Ishikawa (cell line): ENCODE data around the gene IGF1R.

ENCODE experiments used
- CEBPB ChIP-seq: IDR thresholded peaks from 2 replicates; pipeline ENCODE4 v1.6.1; 2012
- CREB1 ChIP-seq: IDR thresholded peaks from 2 replicates; pipeline ENCODE4 v1.6.1; 2012; ENCODE audit warnings: low read depth
- EGR1 ChIP-seq: IDR thresholded peaks from 2 replicates; pipeline ENCODE4 v1.6.1; 2012
- EP300 ChIP-seq: IDR thresholded peaks from 2 replicates; pipeline ENCODE4 v1.6.1; 2012; ENCODE audit warnings: borderline replicate concordance
- FOXM1 ChIP-seq: IDR thresholded peaks from 2 replicates; pipeline ENCODE4 v1.6.1; 2012; ENCODE audit warnings: low read depth, borderline replicate concordance
- NFIC ChIP-seq: IDR thresholded peaks from 2 replicates; pipeline ENCODE4 v1.6.1; 2012
- RAD21 ChIP-seq: IDR thresholded peaks from 2 replicates; pipeline ENCODE4 v1.6.1; 2012; ENCODE audit warnings: low read depth
- TAF1 ChIP-seq: IDR thresholded peaks from 2 replicates; pipeline ENCODE4 v1.6.1; 2012; ENCODE audit warnings: low read depth, mild to moderate bottlenecking
- TCF12 ChIP-seq: IDR thresholded peaks from 2 replicates; pipeline ENCODE4 v1.6.1; 2012; ENCODE audit warnings: low read depth
- TEAD4 ChIP-seq: IDR thresholded peaks from 2 replicates; pipeline ENCODE4 v1.6.1; 2012
- YY1 ChIP-seq: IDR thresholded peaks from 2 replicates; pipeline ENCODE4 v1.6.1; 2012; ENCODE audit warnings: low read depth
- ZBTB7A ChIP-seq: IDR thresholded peaks from 2 replicates; pipeline ENCODE4 v1.6.1; 2012; ENCODE audit warnings: low read depth
- TF ChIP-seq, protein P1 (sequence below): IDR thresholded peaks from 2 replicates; pipeline ENCODE4 v1.6.1; 2012
- TF ChIP-seq, protein P2 (sequence below): IDR thresholded peaks from 2 replicates; pipeline ENCODE4 v1.6.1; 2012; ENCODE audit warnings: low read depth, mild to moderate bottlenecking
- TF ChIP-seq, protein P3 (sequence below): IDR thresholded peaks from 2 replicates; pipeline ENCODE4 v1.6.1; 2012

IGF1R gene

DNA sequence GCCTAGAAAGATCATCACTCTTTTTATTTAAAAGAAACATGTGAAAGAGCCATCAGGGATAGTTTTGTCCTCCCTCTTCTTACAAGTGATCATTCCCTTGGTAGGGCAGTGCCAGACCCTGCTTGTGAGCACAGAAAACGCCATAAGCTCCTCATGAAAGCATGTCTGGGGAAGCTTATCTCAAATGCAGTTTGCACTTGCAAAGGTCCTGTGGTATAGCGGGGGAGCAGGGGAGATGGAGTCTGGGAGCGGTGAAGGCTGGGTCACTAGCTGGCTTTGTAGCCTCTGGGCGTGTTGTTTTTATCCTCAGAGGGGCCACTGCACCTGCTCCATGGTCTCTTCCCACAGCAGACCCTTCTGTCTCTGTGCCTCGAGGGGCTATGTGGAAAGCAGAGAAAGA is 141.9 kb downstream of the IGF1R start:
- no peak for TF ChIP-seq TAF1
- TF ChIP-seq ZBTB7A, result no peak
- TF ChIP-seq EGR1, result no peak
- TF ChIP-seq, protein P1, sequence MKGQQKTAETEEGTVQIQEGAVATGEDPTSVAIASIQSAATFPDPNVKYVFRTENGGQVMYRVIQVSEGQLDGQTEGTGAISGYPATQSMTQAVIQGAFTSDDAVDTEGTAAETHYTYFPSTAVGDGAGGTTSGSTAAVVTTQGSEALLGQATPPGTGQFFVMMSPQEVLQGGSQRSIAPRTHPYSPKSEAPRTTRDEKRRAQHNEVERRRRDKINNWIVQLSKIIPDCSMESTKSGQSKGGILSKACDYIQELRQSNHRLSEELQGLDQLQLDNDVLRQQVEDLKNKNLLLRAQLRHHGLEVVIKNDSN, result no peak
- no peak for TF ChIP-seq TEAD4
- no peak for TF ChIP-seq CREB1
- no peak for TF ChIP-seq CEBPB
- TF ChIP-seq, protein P2, sequence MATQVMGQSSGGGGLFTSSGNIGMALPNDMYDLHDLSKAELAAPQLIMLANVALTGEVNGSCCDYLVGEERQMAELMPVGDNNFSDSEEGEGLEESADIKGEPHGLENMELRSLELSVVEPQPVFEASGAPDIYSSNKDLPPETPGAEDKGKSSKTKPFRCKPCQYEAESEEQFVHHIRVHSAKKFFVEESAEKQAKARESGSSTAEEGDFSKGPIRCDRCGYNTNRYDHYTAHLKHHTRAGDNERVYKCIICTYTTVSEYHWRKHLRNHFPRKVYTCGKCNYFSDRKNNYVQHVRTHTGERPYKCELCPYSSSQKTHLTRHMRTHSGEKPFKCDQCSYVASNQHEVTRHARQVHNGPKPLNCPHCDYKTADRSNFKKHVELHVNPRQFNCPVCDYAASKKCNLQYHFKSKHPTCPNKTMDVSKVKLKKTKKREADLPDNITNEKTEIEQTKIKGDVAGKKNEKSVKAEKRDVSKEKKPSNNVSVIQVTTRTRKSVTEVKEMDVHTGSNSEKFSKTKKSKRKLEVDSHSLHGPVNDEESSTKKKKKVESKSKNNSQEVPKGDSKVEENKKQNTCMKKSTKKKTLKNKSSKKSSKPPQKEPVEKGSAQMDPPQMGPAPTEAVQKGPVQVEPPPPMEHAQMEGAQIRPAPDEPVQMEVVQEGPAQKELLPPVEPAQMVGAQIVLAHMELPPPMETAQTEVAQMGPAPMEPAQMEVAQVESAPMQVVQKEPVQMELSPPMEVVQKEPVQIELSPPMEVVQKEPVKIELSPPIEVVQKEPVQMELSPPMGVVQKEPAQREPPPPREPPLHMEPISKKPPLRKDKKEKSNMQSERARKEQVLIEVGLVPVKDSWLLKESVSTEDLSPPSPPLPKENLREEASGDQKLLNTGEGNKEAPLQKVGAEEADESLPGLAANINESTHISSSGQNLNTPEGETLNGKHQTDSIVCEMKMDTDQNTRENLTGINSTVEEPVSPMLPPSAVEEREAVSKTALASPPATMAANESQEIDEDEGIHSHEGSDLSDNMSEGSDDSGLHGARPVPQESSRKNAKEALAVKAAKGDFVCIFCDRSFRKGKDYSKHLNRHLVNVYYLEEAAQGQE, result no peak
- no peak for TF ChIP-seq TCF12
- TF ChIP-seq, protein P3, sequence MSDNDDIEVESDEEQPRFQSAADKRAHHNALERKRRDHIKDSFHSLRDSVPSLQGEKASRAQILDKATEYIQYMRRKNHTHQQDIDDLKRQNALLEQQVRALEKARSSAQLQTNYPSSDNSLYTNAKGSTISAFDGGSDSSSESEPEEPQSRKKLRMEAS, result no peak
- no peak for TF ChIP-seq NFIC
- no peak for TF ChIP-seq RAD21
- TF ChIP-seq EP300, result no peak
- no peak for TF ChIP-seq FOXM1
- TF ChIP-seq YY1, result no peak

DNA sequence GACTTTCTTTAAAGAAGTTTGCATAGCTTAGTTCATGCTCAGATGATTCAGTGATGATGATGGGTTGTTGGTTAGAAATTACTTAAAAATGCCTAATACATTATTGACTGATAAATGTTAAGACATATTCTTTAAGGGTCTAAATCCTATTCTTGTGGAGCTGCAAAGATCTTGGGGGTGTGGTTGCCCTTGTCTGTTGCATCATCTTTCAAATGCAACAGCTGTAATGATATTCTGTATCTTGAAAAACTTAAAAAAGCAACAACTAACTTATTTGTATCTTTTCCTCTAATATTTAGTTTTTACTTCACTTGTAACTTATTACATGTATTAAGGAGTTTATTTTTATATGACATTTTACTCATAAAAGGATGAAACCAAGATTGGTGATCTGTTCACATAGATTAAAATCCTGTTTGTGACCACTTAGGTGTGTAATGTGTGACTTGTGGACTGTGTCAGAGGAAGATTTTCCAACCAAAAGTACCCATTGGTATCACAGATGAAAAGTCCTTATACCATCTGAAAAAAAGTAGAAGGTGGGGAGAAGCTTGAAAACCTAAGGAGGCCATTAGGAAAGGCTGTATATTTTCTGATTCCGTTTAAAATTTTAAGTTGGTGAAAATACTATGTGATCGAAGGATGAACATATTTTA is 142.8 kb downstream of the IGF1R start:
- TF ChIP-seq, protein P2, result no peak
- TF ChIP-seq YY1 (no peak), ZBTB7A (no peak), NFIC (no peak), TCF12 (no peak), TAF1 (no peak)
- TF ChIP-seq, protein P1, result no peak

- TF ChIP-seq CREB1, result no peak
- TF ChIP-seq EGR1, result no peak
- TF ChIP-seq NFIC, result no peak
- no peak for TF ChIP-seq TCF12
- TF ChIP-seq, protein P3, result no peak
- TF ChIP-seq ZBTB7A, result no peak
- no peak for TF ChIP-seq RAD21
- no peak for TF ChIP-seq TEAD4
- TF ChIP-seq CEBPB, result no peak
- no peak for TF ChIP-seq EP300
- TF ChIP-seq FOXM1, result no peak
- no peak for TF ChIP-seq TAF1
- TF ChIP-seq YY1, result no peak
- TF ChIP-seq, protein P1, result no peak
- TF ChIP-seq, protein P2, result no peak
These were observed 143.8 kb downstream of the IGF1R start for GRCh38 chr15:98792117-98792516.

DNA sequence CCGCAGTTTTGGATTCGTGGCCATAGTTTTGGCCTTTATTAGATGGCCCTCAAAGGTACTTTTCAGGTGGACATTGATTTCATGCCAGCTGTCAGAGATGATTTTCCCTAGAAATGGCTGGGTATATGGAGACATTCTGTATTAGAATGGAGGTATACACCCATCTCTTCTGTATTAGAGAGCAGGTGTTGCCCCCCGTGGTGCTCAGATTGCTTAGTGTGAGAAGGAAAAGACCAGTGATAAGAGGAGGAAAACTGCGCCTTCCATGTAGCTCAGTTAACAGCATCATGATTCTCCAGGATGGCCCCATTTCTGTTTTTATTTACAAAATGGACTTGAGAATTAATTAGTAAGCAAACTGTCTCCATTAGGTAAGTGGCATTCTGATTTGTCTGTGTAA is 145.9 kb downstream of the IGF1R start:
- no peak for TF ChIP-seq CREB1
- TF ChIP-seq FOXM1, result no peak
- TF ChIP-seq, protein P2, result no peak
- TF ChIP-seq YY1, result no peak
- TF ChIP-seq EGR1, result no peak
- TF ChIP-seq TCF12, result no peak
- no peak for TF ChIP-seq ZBTB7A
